Stimulated activated CD8-positive, alpha-beta memory T cell treated with anti-CD3 and anti-CD28 coated beads, Interleukin-7, amount 100 ng/mL, for 24 hours (primary cell): Measurements from ENCODE around the gene HMCN2.

Source experiments
- DNase-seq: peaks from one replicate; pipeline ENCODE4 v3.0.0-alpha.2; 2020; ENCODE audit warnings: low read depth

HMCN2 gene

DNA sequence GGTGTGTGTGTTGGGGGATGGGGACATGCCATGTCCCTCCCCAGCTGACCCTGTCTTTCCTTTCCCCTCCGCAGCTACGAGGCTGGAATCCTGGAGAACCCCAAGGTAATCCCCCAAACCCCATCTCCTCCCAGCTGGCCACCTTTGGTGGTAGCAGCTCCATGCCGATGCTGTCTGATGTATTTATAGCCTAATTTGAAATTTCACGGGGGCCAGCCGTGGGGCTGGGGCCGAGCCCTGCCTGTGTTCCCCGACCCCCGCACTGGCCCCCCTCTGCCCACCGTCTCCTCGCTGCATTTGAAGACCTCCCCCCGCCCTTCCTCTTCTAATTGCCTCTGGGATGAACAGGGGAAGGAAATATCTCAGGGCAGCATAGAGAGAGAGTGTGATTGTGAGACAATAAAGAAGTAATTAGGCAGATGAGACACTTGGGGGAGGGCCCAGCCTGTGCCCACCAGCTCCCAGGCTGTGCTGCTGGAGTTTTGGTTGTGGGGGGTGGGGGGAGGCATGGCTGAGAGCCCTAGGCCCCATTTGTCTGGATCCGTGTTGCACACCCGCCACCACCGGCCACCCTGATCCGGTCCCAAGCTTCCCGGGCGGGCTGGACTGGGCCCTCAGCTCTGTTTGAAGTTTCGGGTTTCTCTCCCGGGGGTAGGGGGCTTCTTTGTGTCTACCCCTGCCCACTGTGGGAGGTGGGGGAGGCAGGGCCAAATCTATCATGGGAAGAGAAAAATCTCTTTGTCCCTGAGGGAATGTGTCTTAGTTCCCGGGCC lies 206.0 kb downstream of the HMCN2 start:
- no peak for DNase-seq

DNA sequence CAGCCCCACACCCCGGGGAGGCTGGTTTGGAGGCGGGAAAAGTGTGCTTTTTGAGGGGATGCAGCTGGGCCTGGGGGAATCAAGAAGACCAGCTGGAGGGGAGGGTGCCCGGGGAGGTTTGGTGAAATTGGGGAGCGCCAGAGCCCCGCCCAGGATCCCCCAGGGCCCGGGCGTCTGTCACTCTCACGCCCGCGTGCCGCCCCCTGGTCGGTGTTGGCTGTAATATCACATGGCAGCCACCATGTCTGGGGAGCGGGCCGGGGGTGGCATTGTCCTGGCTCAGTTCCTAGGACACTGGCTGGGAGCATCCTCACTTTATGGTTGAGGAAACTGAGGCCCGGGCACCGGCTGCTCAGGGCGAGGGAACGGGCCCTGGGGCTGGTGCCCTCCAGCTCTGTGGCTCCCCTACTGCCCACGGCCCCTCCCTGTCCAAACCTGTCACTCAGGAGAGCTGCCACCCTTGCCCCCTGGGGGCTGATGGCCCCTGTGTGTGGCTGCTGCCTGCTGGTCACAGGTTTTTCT lies 206.7 kb downstream of the HMCN2 start:
- DNase-seq, result no peak

DNA sequence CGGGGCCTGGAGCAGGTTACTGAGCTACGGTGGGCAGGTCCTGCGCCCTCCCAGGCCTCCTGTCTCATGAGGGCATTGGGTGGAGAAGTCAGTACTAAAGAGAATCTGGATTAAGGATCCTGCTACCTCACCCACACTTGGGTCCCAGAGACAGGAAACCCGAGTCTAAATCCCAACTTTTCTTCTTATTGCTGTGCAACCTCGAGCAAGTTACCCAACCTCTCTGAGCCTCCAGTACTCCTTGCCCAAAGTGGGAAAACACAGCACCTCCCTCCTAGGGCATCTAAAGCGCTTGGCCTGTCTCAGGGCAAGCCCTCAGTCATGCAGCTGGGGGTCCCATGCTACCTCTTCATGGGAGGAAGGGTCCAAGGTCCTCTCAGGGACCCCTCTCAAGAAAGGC lies 207.4 kb downstream of the HMCN2 start:
- no peak for DNase-seq

DNA sequence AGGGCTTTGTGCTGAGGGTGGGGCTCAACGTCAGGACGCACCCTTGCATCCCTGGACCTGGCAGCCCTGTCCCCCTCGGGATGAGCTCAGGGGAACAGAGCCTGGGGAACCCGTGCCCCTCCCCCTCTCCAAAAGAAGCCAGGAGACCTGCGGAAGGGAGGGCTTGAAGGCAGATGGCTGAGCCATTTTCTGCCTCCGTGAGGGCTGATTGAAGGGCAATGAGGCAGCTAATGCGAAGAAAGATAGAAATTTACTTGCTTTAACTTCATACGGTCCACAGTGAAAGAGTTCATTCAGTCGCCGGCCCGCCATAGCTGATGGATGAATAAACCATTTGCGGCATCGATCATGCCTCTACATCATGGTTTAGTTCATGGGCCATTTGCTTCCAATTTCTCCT lies 208.0 kb downstream of the HMCN2 start:
- no peak for DNase-seq

DNA sequence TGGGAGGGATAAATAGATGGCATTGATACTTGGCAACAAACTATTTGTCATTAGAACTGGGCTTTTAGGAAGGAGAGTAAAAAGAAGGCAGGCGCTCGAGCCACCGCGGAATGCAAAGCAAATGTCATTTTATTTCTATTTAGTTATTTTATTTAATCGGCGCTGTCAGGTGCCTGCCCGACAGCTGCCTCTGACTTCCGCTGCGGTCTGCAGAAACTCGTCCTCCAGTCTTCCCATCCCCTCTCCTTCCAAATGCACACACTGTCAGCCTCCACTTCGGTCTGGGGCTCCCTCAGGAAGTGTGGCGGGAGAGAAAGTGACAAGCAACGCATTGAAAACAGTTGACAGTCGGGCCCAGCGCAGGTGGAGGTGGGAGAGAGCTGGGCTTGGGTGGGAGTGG lies 208.5 kb downstream of the HMCN2 start:
- no peak for DNase-seq

DNA sequence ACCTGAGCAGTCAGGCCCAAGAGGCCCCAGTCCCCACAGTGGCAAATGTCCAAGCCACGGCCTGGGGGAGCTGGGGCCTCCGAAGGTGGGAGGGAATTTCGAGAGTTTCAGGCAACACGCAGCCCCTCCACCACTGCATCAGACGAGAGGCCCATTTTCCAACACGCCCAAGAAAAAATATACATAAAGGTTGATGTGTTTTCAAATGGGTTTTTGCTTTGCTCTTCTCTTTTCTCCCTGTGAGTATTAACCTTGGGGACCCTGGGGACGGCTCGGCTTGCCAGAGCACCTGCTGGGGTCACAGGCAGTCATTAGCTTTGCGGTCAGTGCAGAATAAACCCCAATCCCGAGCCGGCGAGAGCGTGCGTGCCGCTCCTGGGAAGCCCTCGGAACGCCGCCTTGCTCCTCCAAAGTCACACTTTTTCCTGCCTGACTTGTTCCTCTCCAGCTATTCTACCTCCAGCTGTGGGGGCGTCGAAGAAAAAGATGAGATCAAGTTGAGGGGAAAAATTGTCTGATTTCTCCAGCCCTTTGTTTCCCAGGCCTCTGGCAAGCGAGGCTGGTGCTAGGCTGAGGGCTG lies 210.7 kb downstream of the HMCN2 start:
- DNase-seq, result no peak

DNA sequence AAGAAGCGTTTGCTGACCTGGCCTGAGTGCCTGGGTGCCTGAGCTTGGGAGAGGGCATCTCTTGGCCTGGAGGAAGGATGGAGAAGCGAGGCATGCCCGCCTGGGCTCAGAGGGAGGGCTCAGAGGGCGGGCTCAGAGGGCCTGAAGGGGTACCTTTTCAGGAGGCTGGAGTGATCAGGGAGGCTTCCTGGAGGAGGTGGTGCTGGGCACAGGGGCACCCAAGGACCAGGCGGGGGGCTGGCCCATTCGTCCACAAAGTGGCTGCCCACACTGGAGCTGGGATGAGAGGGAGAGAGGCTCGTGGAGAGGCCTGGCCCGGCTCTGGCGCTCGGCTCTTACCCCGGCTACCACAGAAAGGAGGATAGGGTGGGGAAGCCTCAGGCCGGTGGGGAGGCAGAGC lies 212.0 kb downstream of the HMCN2 start:
- DNase-seq, result no peak

DNA sequence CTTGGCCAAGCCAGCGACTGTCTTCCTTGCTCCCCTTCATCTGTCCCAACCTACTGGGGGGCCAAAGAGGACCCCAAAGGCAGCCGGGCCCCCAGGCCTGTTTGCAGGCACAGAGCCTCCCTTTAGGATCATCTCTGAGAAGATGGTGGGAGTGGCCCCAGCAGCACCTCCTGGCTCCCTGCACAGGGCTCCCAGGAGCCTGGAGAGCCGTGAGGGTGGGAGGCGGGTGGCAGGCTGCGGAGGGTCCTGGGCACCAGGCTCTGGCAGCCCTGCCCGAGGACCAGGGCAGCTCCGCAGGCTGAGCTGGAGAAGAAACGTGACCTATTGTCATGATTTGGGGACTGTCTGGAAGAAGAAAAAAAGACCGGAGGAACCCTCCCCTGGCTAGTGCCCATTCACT lies 212.6 kb downstream of the HMCN2 start:
- no peak for DNase-seq

DNA sequence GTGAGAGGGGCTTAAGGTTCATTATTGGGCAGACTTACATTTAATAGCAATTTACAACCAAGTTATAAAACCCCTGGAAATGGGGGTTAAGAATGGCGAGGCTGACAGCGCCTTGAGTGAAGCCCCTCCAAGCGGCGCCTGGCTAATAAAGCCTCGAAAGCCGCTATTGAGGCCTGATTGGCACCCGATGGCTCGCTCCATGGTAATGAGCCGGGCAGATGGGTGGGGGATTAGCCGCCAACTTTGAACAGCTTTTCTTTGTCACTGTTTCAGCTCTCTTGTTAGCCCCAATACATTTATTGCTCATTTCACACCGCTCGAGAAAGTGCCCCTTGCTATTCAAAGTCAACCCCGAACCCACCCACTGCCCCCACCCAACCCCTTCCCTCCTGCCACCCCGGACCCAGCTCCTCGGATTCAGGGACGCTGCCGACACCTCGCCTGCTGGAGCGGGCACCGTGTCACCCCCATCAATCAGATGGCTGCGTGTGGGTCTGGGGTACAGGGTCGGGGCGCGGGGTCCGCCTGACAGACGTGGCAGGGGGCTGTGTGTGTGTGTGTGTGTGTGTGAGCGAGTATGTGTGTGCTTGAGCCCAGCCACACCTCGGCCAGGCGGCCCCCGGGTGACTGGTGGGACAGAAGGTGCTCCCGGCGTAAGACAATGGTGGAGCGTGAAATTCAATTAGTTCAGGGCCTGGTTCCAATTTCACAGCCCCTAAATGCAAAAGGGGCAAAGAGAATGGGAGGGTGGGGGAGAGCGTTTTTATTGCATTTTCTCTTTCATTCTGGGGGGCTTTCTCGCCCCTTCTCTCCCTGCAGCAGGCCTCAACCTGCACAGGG lies 213.4 kb downstream of the HMCN2 start:
- no peak for DNase-seq

DNA sequence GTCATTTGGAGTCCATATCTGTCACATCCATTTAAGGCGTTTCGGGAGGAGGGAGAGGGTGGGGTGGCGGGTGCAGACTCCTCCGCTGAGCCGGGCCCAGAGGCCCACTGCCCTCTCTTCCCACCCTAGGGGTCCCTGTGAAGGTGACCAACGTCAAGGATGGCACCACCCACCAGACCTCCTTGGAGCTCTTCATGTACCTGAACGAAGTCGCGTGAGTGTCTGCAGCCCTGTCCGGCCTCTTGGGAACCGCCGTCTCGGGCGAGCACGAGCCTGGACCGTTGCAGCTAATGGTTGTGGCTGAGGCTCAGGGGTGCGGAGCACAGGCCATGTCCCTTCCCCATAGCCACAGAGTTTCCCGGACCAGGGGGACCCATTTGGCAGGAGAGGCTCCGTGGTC lies 214.0 kb downstream of the HMCN2 start:
- DNase-seq, result no peak

DNA sequence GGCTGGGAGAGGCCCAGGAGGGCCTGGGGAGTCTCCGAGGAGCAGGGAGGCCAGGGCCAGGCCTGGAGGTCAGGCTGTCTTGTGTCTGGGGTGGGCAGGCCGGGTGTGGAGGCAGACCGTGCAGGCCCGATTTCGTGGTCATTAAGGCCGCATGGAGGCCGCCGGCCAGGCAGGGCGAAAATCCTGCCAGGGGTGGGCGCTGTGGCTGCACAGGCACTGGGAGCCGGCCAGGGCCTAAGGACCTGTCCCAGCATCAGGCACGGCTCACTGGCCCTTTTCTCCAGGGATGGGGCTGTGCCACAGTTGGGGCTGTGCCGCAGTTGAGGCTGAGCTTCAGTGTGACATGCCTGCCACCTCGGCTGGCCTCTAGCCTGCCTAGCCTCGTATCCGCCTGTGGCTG lies 215.1 kb downstream of the HMCN2 start:
- DNase-seq, result no peak

DNA sequence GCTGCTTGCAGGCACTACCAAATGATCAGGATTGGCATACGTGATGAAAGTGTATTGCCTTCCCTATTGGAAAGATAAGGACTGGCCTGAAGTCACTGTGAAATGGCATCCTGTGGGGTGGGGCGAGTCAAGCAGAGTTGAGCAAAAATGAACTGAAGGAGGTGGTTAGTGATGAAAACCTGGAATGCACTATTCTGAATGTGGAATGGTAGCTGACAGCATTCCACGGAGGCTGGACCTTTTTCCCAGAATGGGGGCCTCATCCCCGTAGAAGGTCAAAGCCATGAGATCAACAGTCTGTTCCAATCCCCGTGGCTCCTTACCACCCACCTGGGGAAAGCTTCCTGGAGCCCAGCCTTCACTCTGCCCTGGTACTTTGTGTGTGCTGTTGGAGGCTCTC lies 216.9 kb downstream of the HMCN2 start:
- no peak for DNase-seq

DNA sequence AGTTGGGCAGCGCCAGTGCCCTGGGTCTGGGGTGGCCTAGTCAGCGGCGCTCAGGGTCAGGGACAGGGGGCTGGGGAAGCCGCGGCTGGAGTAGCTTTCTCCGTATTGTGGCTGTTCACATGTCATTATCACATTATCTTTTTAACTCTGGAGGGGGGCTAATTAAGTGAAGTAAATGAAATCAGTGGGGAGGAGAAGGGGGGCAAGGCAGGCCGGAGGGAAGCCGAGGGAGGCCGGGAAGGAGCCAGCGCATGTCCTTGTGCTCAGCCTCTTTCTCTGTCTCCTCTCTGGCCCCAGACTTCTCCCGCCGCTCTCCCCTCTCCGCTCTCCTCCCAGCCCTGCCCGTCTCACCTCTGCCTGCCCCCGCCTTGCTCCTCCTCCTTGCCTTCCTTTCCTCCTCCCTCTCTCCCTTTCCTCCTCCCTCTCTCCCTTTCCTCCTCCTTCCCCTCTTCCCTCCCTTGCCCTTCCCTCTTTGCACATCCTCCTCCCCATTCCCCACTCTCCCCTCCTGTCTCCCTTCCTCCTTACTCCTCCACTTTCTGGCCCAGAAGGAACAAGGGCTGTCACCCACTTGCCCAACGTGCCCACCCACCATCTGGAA lies 217.9 kb downstream of the HMCN2 start:
- no peak for DNase-seq
